HCT116 (cell line): ENCODE results near the gene TMEM212. TPM values are rescaled to one million over a fixed set of nuclear protein-coding genes. Genes with fewer than 3 reads are reported as not detected.

ENCODE experiments used
- ATAC-seq: fragments of 200-7000 bp; cut with Tn5 transposase; 2 replicates; pipeline ENCODE4 v1.9.1; 2020; ENCODE audit warnings: mild to moderate bottlenecking, moderate library complexity
- BruUV-seq: library from RNA; stranded (reverse); fragments of 400-500 nt; replicated peaks from 2 replicates; lab custom pipeline; 2021; lab: Mats Ljungman, UMichigan
- CTCF ChIA-PET: fragments of 300-600 bp; sonication (Branson Sonifier 250); formaldehyde crosslinking; loops from one replicate; lab custom pipeline; 2021; ENCODE audit warnings: antibody characterized with exemption; lab: Charles Lee
- POLR2A ChIA-PET: fragments of 300-600, 350-600 bp; sonication (Branson Sonifier 250); formaldehyde crosslinking; loops from one replicate; lab custom pipeline; 2021; ENCODE audit warnings: antibody characterized with exemption; lab: Charles Lee
- RAD21 ChIA-PET, 2 experiments: fragments of 300-600 bp; sonication (Branson Sonifier 250); formaldehyde crosslinking; loops; one replicate each; lab custom pipeline; 2023; ENCODE audit warnings: low total read pairs in 2 of 2; ENCODE audit not compliant: uncharacterized antibody in 2 of 2, unreplicated experiment in 2 of 2, low non-redundant PET in 1 of 2; lab: Charles Lee
- DNase-seq: peaks from one replicate; pipeline ENCODE4 v3.0.0-alpha.2; 2010; ENCODE audit warnings: low read depth, low spot score
- H2AFZ ChIP-seq: fragments of 200-600 bp; shearing (Covaris generic), sonication (generic); 2 replicates; pipeline ENCODE4 v1.6.1; 2017; ENCODE audit warnings: low read depth, mixed run types, mixed read lengths, antibody characterized with exemption, low read length; ENCODE audit not compliant: poor library complexity, severe bottlenecking
- H3K27ac ChIP-seq: 2 replicates; pipeline ENCODE4 v1.5.1; 2012; ENCODE audit warnings: low read depth, low read length
- H3K27me3 ChIP-seq: fragments of 200-600 bp; sonication (generic); 2 replicates; pipeline ENCODE4 v1.6.1; 2016; ENCODE audit warnings: mixed run types, low read length, mixed read lengths; ENCODE audit not compliant: insufficient read depth
- H3K36me3 ChIP-seq, 2 experiments: fragments of 200-500 bp in 1 of 2; fragments of 200-600 bp in 1 of 2; sonication (Bioruptor generic) in 1 of 2; sonication (generic) in 1 of 2; 2 replicates each; pipeline versions ENCODE4 v1.5.1 to v1.6.1; 2014 to 2016; ENCODE audit warnings: low read length in 2 of 2, inconsistent platforms in 1 of 2, mixed read lengths in 1 of 2, mixed run types in 1 of 2; ENCODE audit not compliant: insufficient read depth in 2 of 2, control insufficient read depth in 1 of 2
- H3K4me1 ChIP-seq, 2 experiments: fragments of 200-600 bp in 1 of 2; sonication (generic) in 1 of 2; 2 replicates each; pipeline versions ENCODE4 v1.5.1 to v1.6.1; 2012 to 2017; ENCODE audit warnings: low read length in 2 of 2, inconsistent platforms in 1 of 2, mild to moderate bottlenecking in 1 of 2, mixed read lengths in 1 of 2, mixed run types in 1 of 2, moderate library complexity in 1 of 2; ENCODE audit not compliant: insufficient read depth in 2 of 2, control insufficient read depth in 1 of 2
- H3K4me2 ChIP-seq: fragments of 200-600 bp; sonication (generic); 2 replicates; pipeline ENCODE4 v1.6.1; 2017; ENCODE audit warnings: mixed run types, low read length, mixed read lengths
- H3K4me3 ChIP-seq, 2 experiments: fragments of 200-600 bp in 1 of 2; sonication (generic) in 1 of 2; replicated peaks in 1 of 2; 2 replicates each; pipeline ENCODE4 v1.5.1; 2011 to 2016; ENCODE audit warnings: low read length in 2 of 2, control low read depth in 1 of 2, low read depth in 1 of 2, mild to moderate bottlenecking in 1 of 2, mixed read lengths in 1 of 2, mixed run types in 1 of 2
- H3K79me2 ChIP-seq: fragments of 200-600 bp; sonication (generic); 2 replicates; pipeline ENCODE4 v1.6.1; 2017; ENCODE audit warnings: mild to moderate bottlenecking, mixed run types, low read length, moderate library complexity, mixed read lengths; ENCODE audit not compliant: insufficient read depth
- H3K9ac ChIP-seq: fragments of 200-600 bp; sonication (generic); 2 replicates; pipeline ENCODE4 v1.6.1; 2016; ENCODE audit warnings: low read length, mixed read lengths
- H3K9me2 ChIP-seq: fragments of 200-600 bp; sonication (generic), shearing (Covaris generic); 2 replicates; pipeline ENCODE4 v1.6.1; 2017; ENCODE audit warnings: mixed run types, mild to moderate bottlenecking, moderate library complexity; ENCODE audit not compliant: insufficient read depth
- H3K9me3 ChIP-seq, 2 experiments: fragments of 200-500 bp in 1 of 2; fragments of 200-600 bp in 1 of 2; sonication (Bioruptor generic) in 1 of 2; sonication (generic) in 1 of 2; 2 replicates each; pipeline ENCODE4 v1.6.1; 2014 to 2017; ENCODE audit warnings: low read length in 2 of 2, mixed read lengths in 2 of 2, inconsistent platforms in 1 of 2, low read depth in 1 of 2, mild to moderate bottlenecking in 1 of 2, mixed run types in 1 of 2, moderate library complexity in 1 of 2; ENCODE audit not compliant: control insufficient read depth in 1 of 2, insufficient read depth in 1 of 2
- H4K20me1 ChIP-seq: fragments of 200-600 bp; sonication (generic), shearing (Covaris generic); 2 replicates; pipeline ENCODE4 v1.6.1; 2017; ENCODE audit warnings: mixed run types, mild to moderate bottlenecking, moderate library complexity; ENCODE audit not compliant: insufficient read depth
- ATF3 ChIP-seq: IDR thresholded peaks from 2 replicates; pipeline ENCODE4 v1.6.1; 2012
- CBX3 ChIP-seq: IDR thresholded peaks from 2 replicates; pipeline ENCODE4 v1.6.1; 2012; ENCODE audit warnings: low read depth
- CEBPB ChIP-seq: IDR thresholded peaks from 2 replicates; pipeline ENCODE4 v1.6.1; 2012; ENCODE audit warnings: low read depth
- CTCF ChIP-seq, 3 experiments: fragments of 200-600 bp in 1 of 3; sonication (generic) in 1 of 3; IDR thresholded peaks in 2 of 3; conservative IDR thresholded peaks in 1 of 3; 2 replicates each; pipeline ENCODE4 v1.5.1; 2012 to 2017; ENCODE audit warnings: low read depth in 2 of 3, low read length in 2 of 3, antibody characterized with exemption in 1 of 3, borderline replicate concordance in 1 of 3, control low read depth in 1 of 3, mild to moderate bottlenecking in 1 of 3, mixed read lengths in 1 of 3, mixed run types in 1 of 3, moderate library complexity in 1 of 3; ENCODE audit not compliant: insufficient read depth in 1 of 3
- EGR1 ChIP-seq: IDR thresholded peaks from 2 replicates; pipeline ENCODE4 v1.6.1; 2012; ENCODE audit warnings: low read depth
- ELF1 ChIP-seq: IDR thresholded peaks from 2 replicates; pipeline ENCODE4 v1.6.1; 2012; ENCODE audit warnings: low read depth, borderline replicate concordance
- EZH2 ChIP-seq: fragments of 200-600 bp; sonication (generic); IDR thresholded peaks from 2 replicates; pipeline ENCODE4 v1.6.1; 2017; ENCODE audit warnings: antibody characterized with exemption, mixed run types
- EZH2phosphoT487 ChIP-seq: fragments of 200-600 bp; IDR thresholded peaks from 2 replicates; pipeline ENCODE4 v1.6.1; 2018; ENCODE audit warnings: antibody characterized with exemption, borderline replicate concordance
- FOSL1 ChIP-seq: IDR thresholded peaks from 2 replicates; pipeline ENCODE4 v1.6.1; 2012; ENCODE audit warnings: low read depth
- JUND ChIP-seq: IDR thresholded peaks from 2 replicates; pipeline ENCODE4 v1.6.1; 2012
- MAX ChIP-seq: IDR thresholded peaks from 2 replicates; pipeline ENCODE4 v1.6.1; 2012
- POLR2AphosphoS5 ChIP-seq: IDR thresholded peaks from 2 replicates; pipeline ENCODE4 v1.6.1; 2011; ENCODE audit warnings: mild to moderate bottlenecking, low read depth, low read length, moderate library complexity
- RAD21 ChIP-seq: IDR thresholded peaks from 2 replicates; pipeline ENCODE4 v1.6.1; 2012; ENCODE audit warnings: low read depth, mild to moderate bottlenecking
- REST ChIP-seq: IDR thresholded peaks from 2 replicates; pipeline ENCODE4 v1.6.1; 2012; ENCODE audit warnings: low read depth
- SIN3A ChIP-seq: IDR thresholded peaks from 2 replicates; pipeline ENCODE4 v1.6.1; 2012; ENCODE audit warnings: low read depth
- SP1 ChIP-seq: IDR thresholded peaks from 2 replicates; pipeline ENCODE4 v1.6.1; 2012; ENCODE audit warnings: low read depth
- SRF ChIP-seq: IDR thresholded peaks from 2 replicates; pipeline ENCODE4 v1.6.1; 2012; ENCODE audit warnings: low read depth
- ZBTB33 ChIP-seq: IDR thresholded peaks from 2 replicates; pipeline ENCODE4 v1.6.1; 2011; ENCODE audit warnings: mild to moderate bottlenecking, low read length, moderate library complexity; ENCODE audit not compliant: insufficient replicate concordance; ENCODE audit errors: extremely low read depth
- ZFX ChIP-seq: fragments of 450-650 bp; IDR thresholded peaks from 2 replicates; pipeline ENCODE4 v1.6.1; 2017
- ZNF274 ChIP-seq: fragments of 200-500 bp; sonication (Bioruptor generic); IDR thresholded peaks from 2 replicates; pipeline ENCODE4 v1.6.1; 2014; ENCODE audit warnings: mild to moderate bottlenecking, low read depth, low read length, inconsistent platforms
- intact Hi-C: fragments of 100-400 bp; cut with micrococcal nuclease; formaldehyde crosslinking; loops from 2 replicates; pipeline ENCODE4 v1.10.0; 2022
- total RNA-seq: library from RNA; stranded (reverse); gene quantifications from one replicate; pipeline ENCODE4 v1.2.1, GENCODE V29; 2021; ENCODE audit not compliant: unreplicated experiment

Gene TMEM212
- total RNA-seq, 1 experiment from 2014 or later, result not detected

- Histone ChIP-seq H3K9me3 (no peaks in the 10 kb centered on the region), H2AFZ (no peak overlapping the region), H3K4me1 (no peaks in the 10 kb centered on the region; a peak in 1 of 4 replicates), H3K79me2 (no peaks in the 10 kb centered on the region), H3K9ac (no peak overlapping the region), H3K4me3 (no peak overlapping the region), H3K9me2 (no peaks in the 10 kb centered on the region), H3K4me2 (no peak overlapping the region), H3K27me3 (no peaks in the 10 kb centered on the region), H3K27ac (no peak overlapping the region), H3K36me3 (no peaks in the 10 kb centered on the region), H4K20me1 (no peaks in the 10 kb centered on the region)
- intact Hi-C loops, result loop anchor here (10.0 kb wide), 1 partner anchor 65 kb away; the partner anchor contains the start of gene PLD1
- ChIA-PET CTCF (no interaction called here), POLR2A (no interaction called here), RAD21 (no interaction called here)
- DNase-seq, result no peak
- no TSS peak for BruUV-seq
- no peak for ATAC-seq
- TF ChIP-seq ELF1, result no peak
- TF ChIP-seq ZBTB33, result no peak
- no peak for TF ChIP-seq REST
- no peak for TF ChIP-seq CBX3
- no peak for TF ChIP-seq EZH2
- TF ChIP-seq SRF, result no peak
- no peak for TF ChIP-seq SP1
- no peak for TF ChIP-seq ATF3
- no peak for TF ChIP-seq ZNF274
- TF ChIP-seq RAD21, result no peak
- TF ChIP-seq JUND, result no peak
- TF ChIP-seq POLR2AphosphoS5, result no peak
- no peak for TF ChIP-seq CEBPB
- no peak for TF ChIP-seq FOSL1
- TF ChIP-seq ZFX, result no peak
- TF ChIP-seq MAX, result no peak
- TF ChIP-seq EZH2phosphoT487, result no peak
- TF ChIP-seq CTCF (IDR thresholded peaks at IDR 0.05 in 2 of 3, conservative IDR thresholded peaks at IDR 0.05 in 1 of 3; ENCODE audit: borderline replicate concordance in 1 of 3, insufficient read depth in 1 of 3, low read depth in 2 of 3, low read length in 2 of 3), result no peak
- no peak for TF ChIP-seq SIN3A
- no peak for TF ChIP-seq EGR1
Observed at GRCh38 chr3:171879472-171879871, 36.3 kb downstream of the TMEM212 start.
